ENCODE data around the gene PNLDC1.
"Not testable (repeated sequence)": the region's sequence is repeated elsewhere in the genome, so short reads cannot be mapped to it uniquely, and the experiment has no call there.

The PNLDC1 gene

GRCh38 chr6:159788753-159789376 lies 11.2 kb upstream of the PNLDC1 start:
- FAIRE-seq (no peak), DNase-seq (ENCODE audit: insufficient read length, low spot score) (no peak)

GRCh38 chr6:159789377-159790148 lies 10.5 kb upstream of the PNLDC1 start, which contains the start of gene TCP1:
Gene TCP1, minus strand, starts transcription at chr6:159789602. Its CDS starts 134 bp downstream, at chr6:159789468.
- no peak for FAIRE-seq
- no peak for TF ChIP-seq CTCF (IDR thresholded peaks at IDR 0.05; ENCODE audit: insufficient read depth, missing control alignments)
- DNase-seq (ENCODE audit: insufficient read length, low spot score): peak; percentile 90

More at GRCh38 chr6:159788753-159789376, 11.2 kb upstream of the PNLDC1 start:
- no peak for TF ChIP-seq CTCF (IDR thresholded peaks at IDR 0.05; ENCODE audit: insufficient read depth, missing control alignments)

GRCh38 chr6:159790149-159790955 lies 9.7 kb upstream of the PNLDC1 start, which contains the start of gene MRPL18:
Gene MRPL18, plus strand, starts transcription at chr6:159790467. Its CDS starts 121 bp downstream, at chr6:159790588.
- DNase-seq (ENCODE audit: insufficient read length, low spot score): peak; percentile 37
- no peak for TF ChIP-seq CTCF (IDR thresholded peaks at IDR 0.05; ENCODE audit: insufficient read depth, missing control alignments)
- FAIRE-seq: no peak

GRCh38 chr6:159790956-159791598 lies 9.0 kb upstream of the PNLDC1 start:
- FAIRE-seq (no peak), DNase-seq (ENCODE audit: insufficient read length, low spot score) (no peak)
- TF ChIP-seq CTCF (IDR thresholded peaks at IDR 0.05; ENCODE audit: insufficient read depth, missing control alignments): no peak

GRCh38 chr6:159794976-159795375 lies 5.1 kb upstream of the PNLDC1 start:
- not testable (repeated sequence) for FAIRE-seq; DNase-seq (ENCODE audit: insufficient read length, low spot score)

GRCh38 chr6:159797554-159797953 lies 2.5 kb upstream of the PNLDC1 start:
- FAIRE-seq (no peak), DNase-seq (ENCODE audit: insufficient read length, low spot score) (no peak)
- TF ChIP-seq CTCF (IDR thresholded peaks at IDR 0.05; ENCODE audit: insufficient read depth, missing control alignments): no peak

- FAIRE-seq: no peak
- no peak for DNase-seq (ENCODE audit: insufficient read length, low spot score)
- no peak for TF ChIP-seq CTCF (IDR thresholded peaks at IDR 0.05; ENCODE audit: insufficient read depth, missing control alignments)
These were observed 1.9 kb downstream of the PNLDC1 start for GRCh38 chr6:159801935-159802334.

All from D721Med (cell line).